ENCODE measurements around the gene RASGEF1C.

Gene RASGEF1C

GRCh38 chr5:180116077-180116999 lies 92.7 kb downstream of the RASGEF1C start:
- TF ChIP-seq CTCF (IDR thresholded peaks at IDR 0.05; ENCODE audit: low read depth, low read length): no peak
- no peak for DNase-seq (ENCODE audit: extremely low read depth, low read depth)

- no peak for TF ChIP-seq CTCF (IDR thresholded peaks at IDR 0.05; ENCODE audit: low read depth, low read length)
Observed at GRCh38 chr5:180115326-180116076, 93.5 kb downstream of the RASGEF1C start.

GRCh38 chr5:180114304-180115003 lies 94.6 kb downstream of the RASGEF1C start:
- no peak for TF ChIP-seq CTCF (IDR thresholded peaks at IDR 0.05; ENCODE audit: low read depth, low read length)

More at GRCh38 chr5:180115326-180116076, 93.5 kb downstream of the RASGEF1C start:
- DNase-seq (ENCODE audit: extremely low read depth, low read depth): no peak

GRCh38 chr5:180113660-180114303 lies 95.2 kb downstream of the RASGEF1C start:
- no peak for TF ChIP-seq CTCF (IDR thresholded peaks at IDR 0.05; ENCODE audit: low read depth, low read length)
- no peak for DNase-seq (ENCODE audit: extremely low read depth, low read depth)

More at GRCh38 chr5:180114304-180115003, 94.6 kb downstream of the RASGEF1C start:
- no peak for DNase-seq (ENCODE audit: extremely low read depth, low read depth)

GRCh38 chr5:180112181-180112861 lies 96.7 kb downstream of the RASGEF1C start:
- TF ChIP-seq CTCF (IDR thresholded peaks at IDR 0.05; ENCODE audit: low read depth, low read length): no peak
- DNase-seq (ENCODE audit: extremely low read depth, low read depth): no peak

- DNase-seq (ENCODE audit: extremely low read depth, low read depth): no peak
- no peak for TF ChIP-seq CTCF (IDR thresholded peaks at IDR 0.05; ENCODE audit: low read depth, low read length)
Observed at GRCh38 chr5:180111273-180112002, 97.6 kb downstream of the RASGEF1C start.
